Measurements from ENCODE around the gene HSPA8.
A peak's percentile ranks its signal among the peaks of the same experiment; 100 is the strongest.

HSPA8 gene

GRCh38 chr11:123057661-123058305 is 4.2 kb downstream of the HSPA8 start:
- no peaks in the 10 kb centered on the region for H3K27me3 ChIP-seq (replicated peaks; ENCODE audit: insufficient read depth, low read length)
- H3K9me2 ChIP-seq (replicated peaks; ENCODE audit: insufficient read depth, low read length): no peaks in the 10 kb centered on the region
- H3K27ac ChIP-seq (ENCODE audit: low read length): peak overlapping the region; percentile 99; the same call in 1 of the 2 replicates
- H3K9me3 ChIP-seq (replicated peaks; ENCODE audit: insufficient read depth, low read length): no peaks in the 10 kb centered on the region
- peak overlapping the region; percentile 7; the same call in 1 of the 2 replicates for H3K9ac ChIP-seq (ENCODE audit: low read length)
- peaks cover 77% of the 10 kb centered on the region for H4K20me1 ChIP-seq (ENCODE audit: insufficient read depth, low read length)
- DNase-seq: no peak
- H3K4me2 ChIP-seq (ENCODE audit: low read depth, low read length): peak overlapping the region; percentile 78; the same call in 1 of the 2 replicates
- no peak overlapping the region for H2AFZ ChIP-seq (ENCODE audit: low read length)
- TF ChIP-seq EZH2phosphoT487 (IDR thresholded peaks at IDR 0.05; ENCODE audit: low read length) (no peak), EZH2 (optimal IDR thresholded peaks at IDR 0.05; ENCODE audit: low read depth, low read length) (no peak), CTCF (IDR thresholded peaks at IDR 0.05; ENCODE audit: low read length) (no peak)
- peaks cover 45% of the 10 kb centered on the region for H3K36me3 ChIP-seq (replicated peaks; ENCODE audit: insufficient read depth, low read length)
- H3F3A ChIP-seq (ENCODE audit: insufficient read depth, low read length): peaks cover 90% of the 10 kb centered on the region
- peaks cover 25% of the 10 kb centered on the region for H3K4me1 ChIP-seq (ENCODE audit: low read length)
- H3K79me2 ChIP-seq (ENCODE audit: low read length): peaks cover 58% of the 10 kb centered on the region
- H3K4me3 ChIP-seq (ENCODE audit: low read length): 0 out of 2 replicates have a peak overlapping the region, but pooled peaks have one; percentile 95

GRCh38 chr11:123056835-123057491 is 5.0 kb downstream of the HSPA8 start:
- peak overlapping the region; percentile 21; the same call in 1 of the 2 replicates for H3K27ac ChIP-seq (ENCODE audit: low read length)

GRCh38 chr11:123055191-123055901 is 6.6 kb downstream of the HSPA8 start:
- TF ChIP-seq EZH2phosphoT487 (IDR thresholded peaks at IDR 0.05; ENCODE audit: low read length) (no peak), CTCF (IDR thresholded peaks at IDR 0.05; ENCODE audit: low read length) (no peak), EZH2 (optimal IDR thresholded peaks at IDR 0.05; ENCODE audit: low read depth, low read length) (no peak)
- no peak for DNase-seq
- Histone ChIP-seq H3K9me3 (replicated peaks; ENCODE audit: insufficient read depth, low read length) (no peaks in the 10 kb centered on the region), H4K20me1 (ENCODE audit: insufficient read depth, low read length) (peaks cover 62% of the 10 kb centered on the region), H3K4me3 (ENCODE audit: low read length) (no peak overlapping the region), H3K9me2 (replicated peaks; ENCODE audit: insufficient read depth, low read length) (no peaks in the 10 kb centered on the region), H3K27ac (ENCODE audit: low read length) (peak overlapping the region; percentile 44; the same call in 1 of the 2 replicates), H3K79me2 (ENCODE audit: low read length) (peaks cover 39% of the 10 kb centered on the region), H3K27me3 (replicated peaks; ENCODE audit: insufficient read depth, low read length) (no peaks in the 10 kb centered on the region), H3K9ac (ENCODE audit: low read length) (no peak overlapping the region), H3K4me2 (ENCODE audit: low read depth, low read length) (no peak overlapping the region), H3K4me1 (ENCODE audit: low read length) (peaks cover 25% of the 10 kb centered on the region), H3F3A (ENCODE audit: insufficient read depth, low read length) (peaks cover 83% of the 10 kb centered on the region), H3K36me3 (replicated peaks; ENCODE audit: insufficient read depth, low read length) (peaks cover 36% of the 10 kb centered on the region), H2AFZ (ENCODE audit: low read length) (no peak overlapping the region)

More at GRCh38 chr11:123056835-123057491, 5.0 kb downstream of the HSPA8 start:
- Histone ChIP-seq H3K79me2 (ENCODE audit: low read length) (peaks cover 55% of the 10 kb centered on the region), H3K4me1 (ENCODE audit: low read length) (peaks cover 25% of the 10 kb centered on the region), H3K9ac (ENCODE audit: low read length) (no peak overlapping the region), H3K4me2 (ENCODE audit: low read depth, low read length) (no peak overlapping the region), H3K27me3 (replicated peaks; ENCODE audit: insufficient read depth, low read length) (no peaks in the 10 kb centered on the region), H3K9me2 (replicated peaks; ENCODE audit: insufficient read depth, low read length) (no peaks in the 10 kb centered on the region), H3K9me3 (replicated peaks; ENCODE audit: insufficient read depth, low read length) (no peaks in the 10 kb centered on the region), H2AFZ (ENCODE audit: low read length) (no peak overlapping the region), H4K20me1 (ENCODE audit: insufficient read depth, low read length) (peaks cover 77% of the 10 kb centered on the region), H3K36me3 (replicated peaks; ENCODE audit: insufficient read depth, low read length) (peaks cover 45% of the 10 kb centered on the region), H3F3A (ENCODE audit: insufficient read depth, low read length) (peaks cover 96% of the 10 kb centered on the region), H3K4me3 (ENCODE audit: low read length) (no peak overlapping the region)
- no peak for DNase-seq
- TF ChIP-seq EZH2 (optimal IDR thresholded peaks at IDR 0.05; ENCODE audit: low read depth, low read length) (no peak), EZH2phosphoT487 (IDR thresholded peaks at IDR 0.05; ENCODE audit: low read length) (no peak), CTCF (IDR thresholded peaks at IDR 0.05; ENCODE audit: low read length) (no peak)

All from MM.1S (cell line).